A673 (cell line): ENCODE measurements around the gene TENM3. TPM values are rescaled to one million over a fixed set of nuclear protein-coding genes. Genes with fewer than 3 reads are reported as not detected.

Experiments
- BruUV-seq: library from RNA; stranded (reverse); fragments of 400-500 nt; replicated peaks from 2 replicates; lab custom pipeline; 2021; lab: Mats Ljungman, UMichigan
- CTCF ChIA-PET: fragments of 300-600 bp; sonication (Branson Sonifier 250); formaldehyde crosslinking; loops from one replicate; lab custom pipeline; 2022; ENCODE audit warnings: antibody characterized with exemption; lab: Charles Lee
- POLR2A ChIA-PET: fragments of 300-600 bp; sonication (Branson Sonifier 250); formaldehyde crosslinking; loops from one replicate; lab custom pipeline; 2022; ENCODE audit warnings: antibody characterized with exemption; ENCODE audit not compliant: low non-redundant PET; lab: Charles Lee
- DNase-seq: peaks from one replicate; pipeline ENCODE4 v3.0.0-alpha.2; 2015; ENCODE audit warnings: low spot score
- H3K27ac ChIP-seq: fragments of 200-600 bp; sonication (generic); 2 replicates; pipeline ENCODE4 v1.5.1; 2016; ENCODE audit warnings: mixed run types, low read depth, mild to moderate bottlenecking, mixed read lengths, antibody characterized with exemption, low read length; ENCODE audit not compliant: poor library complexity, severe bottlenecking
- H3K27me3 ChIP-seq: fragments of 200-600 bp; sonication (generic); replicated peaks from 2 replicates; pipeline ENCODE4 v1.6.1; 2017; ENCODE audit warnings: mixed run types, low read depth, mild to moderate bottlenecking, mixed read lengths, antibody characterized with exemption, low read length; ENCODE audit not compliant: insufficient read depth, poor library complexity
- H3K36me3 ChIP-seq: fragments of 200-600 bp; sonication (generic); 2 replicates; pipeline ENCODE4 v1.6.1; 2016; ENCODE audit warnings: mixed run types, mild to moderate bottlenecking, mixed read lengths, antibody characterized with exemption, low read length; ENCODE audit not compliant: insufficient read depth, poor library complexity, severe bottlenecking
- H3K4me1 ChIP-seq: fragments of 200-600 bp; sonication (generic); 2 replicates; pipeline ENCODE4 v1.6.1; 2017; ENCODE audit warnings: mixed run types, mild to moderate bottlenecking, mixed read lengths, antibody characterized with exemption, low read length; ENCODE audit not compliant: insufficient read depth, poor library complexity, severe bottlenecking
- H3K4me3 ChIP-seq: fragments of 200-600 bp; sonication (generic); 2 replicates; pipeline ENCODE4 v1.5.1; 2016; ENCODE audit warnings: low read depth, mixed run types, mild to moderate bottlenecking, mixed read lengths, low read length; ENCODE audit not compliant: poor library complexity, severe bottlenecking
- H3K9me3 ChIP-seq: fragments of 200-600 bp; sonication (generic); 2 replicates; pipeline ENCODE4 v1.6.1; 2016; ENCODE audit warnings: mixed run types, low read depth, mild to moderate bottlenecking, mixed read lengths, antibody characterized with exemption, low read length; ENCODE audit not compliant: poor library complexity, severe bottlenecking
- CTCF ChIP-seq: fragments of 300-800, 200-600 bp; sonication (generic); conservative IDR thresholded peaks from 2 replicates; pipeline ENCODE4 v1.5.1; 2017; ENCODE audit warnings: low read depth, mild to moderate bottlenecking, antibody characterized with exemption, low read length, moderate library complexity, mixed read lengths
- EZH2 ChIP-seq: fragments of 200-600 bp; sonication (generic); IDR thresholded peaks from 2 replicates; pipeline ENCODE4 v1.6.1; 2017; ENCODE audit warnings: borderline replicate concordance, low read depth, mild to moderate bottlenecking, mixed read lengths, antibody characterized with exemption, low read length; ENCODE audit not compliant: poor library complexity, severe bottlenecking
- intact Hi-C: fragments of 100-400 bp; cut with micrococcal nuclease; formaldehyde crosslinking; loops from one replicate; pipeline ENCODE4 v1.10.0; 2022; ENCODE audit not compliant: unreplicated experiment
- total RNA-seq: library from RNA; stranded (reverse); gene quantifications from 2 replicates; pipeline ENCODE4 v1.2.3, GENCODE V29; 2021

TENM3 gene
- total RNA-seq, 1 experiment from 2014 or later: 26.4 TPM

GRCh38 chr4:182346675-182347375 lies 103.6 kb downstream of the TENM3 start:
- TF ChIP-seq CTCF: no peak
- no peak for TF ChIP-seq EZH2
- intact Hi-C loops: no loop called here
- BruUV-seq: no TSS peak
- Histone ChIP-seq H3K27me3 (no peaks in the 10 kb centered on the region), H3K27ac (no peak overlapping the region), H3K36me3 (no peaks in the 10 kb centered on the region), H3K4me3 (no peak overlapping the region), H3K9me3 (no peaks in the 10 kb centered on the region), H3K4me1 (no peaks in the 10 kb centered on the region)
- ChIA-PET CTCF (no interaction called here), POLR2A (interaction anchor here (0.5 kb wide), 1 partner anchor 752 kb away, joined by 3 read pairs; the partner anchor contains the start of gene WWC2)
- DNase-seq: no peak

GRCh38 chr4:182348779-182349326 lies 105.7 kb downstream of the TENM3 start:
- ChIA-PET POLR2A (no interaction called here), CTCF (no interaction called here)
- no peak for DNase-seq
- H3K4me1 ChIP-seq: no peaks in the 10 kb centered on the region
- no peak overlapping the region for H3K27ac ChIP-seq
- no peak overlapping the region for H3K4me3 ChIP-seq
- no peaks in the 10 kb centered on the region for H3K36me3 ChIP-seq
- intact Hi-C loops: no loop called here
- TF ChIP-seq EZH2 (no peak), CTCF (no peak)
- no TSS peak for BruUV-seq
- no peaks in the 10 kb centered on the region for H3K9me3 ChIP-seq
- no peaks in the 10 kb centered on the region for H3K27me3 ChIP-seq

GRCh38 chr4:182350041-182350440 lies 106.8 kb downstream of the TENM3 start:
- Histone ChIP-seq H3K4me1 (no peaks in the 10 kb centered on the region), H3K4me3 (no peak overlapping the region), H3K36me3 (no peaks in the 10 kb centered on the region), H3K27ac (no peak overlapping the region), H3K27me3 (no peaks in the 10 kb centered on the region), H3K9me3 (no peaks in the 10 kb centered on the region)
- POLR2A ChIA-PET: no interaction called here
- CTCF ChIA-PET: no interaction called here
- BruUV-seq: no TSS peak
- intact Hi-C loops: no loop called here
- TF ChIP-seq EZH2 (no peak), CTCF (no peak)
- no peak for DNase-seq
